ENCODE data around the gene TRAK2. TPM values are rescaled to one million over a fixed set of nuclear protein-coding genes. Genes with fewer than 3 reads are reported as not detected.

Gene TRAK2
- total RNA-seq (2022; extraction: Qiagen RNA extraction), result 12.9 to 17.3 TPM (median 16.8 TPM) in 5 replicates

GRCh38 chr2:201451292-201452057 is at the start of gene TRAK2, which contains the start of gene STRADB:
Gene TRAK2, minus strand, starts transcription at chr2:201451458. Its CDS starts 30,951 bp downstream, at chr2:201420507.
Gene STRADB, plus strand, starts transcription at chr2:201451740. Its CDS starts 3,101 bp downstream, at chr2:201454841.

GRCh38 chr2:201357221-201357620 is 94.0 kb downstream of the TRAK2 start, which contains the start of gene FLACC1:
Gene FLACC1, minus strand, starts transcription at chr2:201357345. Its CDS starts 5,941 bp downstream, at chr2:201351404.

Other genes with a start within 250 kb of the TRAK2 start
- gene CASP8, start 190.9 kb downstream of the TRAK2 start, total RNA-seq (2022; extraction: Qiagen RNA extraction), result 26.5 to 34.5 TPM (median 31.5 TPM) in 5 replicates
- gene FLACC1, start 94.1 kb downstream of the TRAK2 start, total RNA-seq (2022; extraction: Qiagen RNA extraction), result 0.20 to 0.64 TPM (median 0.22 TPM) in 4 of 5 replicates, not detected in the other
- gene STRADB, start 282 bp upstream of the TRAK2 start, total RNA-seq (2022; extraction: Qiagen RNA extraction), result 21.2 to 27.8 TPM (median 25.0 TPM) in 5 replicates
- 16.3 to 21.5 TPM (median 20.6 TPM) in 5 replicates for gene TMEM237, start 192.0 kb upstream of the TRAK2 start, total RNA-seq (2022; extraction: Qiagen RNA extraction)
- gene MPP4, start 247.2 kb upstream of the TRAK2 start, total RNA-seq (2022; extraction: Qiagen RNA extraction), result 0.04 to 0.08 TPM (median 0.06 TPM) in 3 of 5 replicates, not detected in the others

Measured in A549 treated with dexamethasone at 1 μM for 4 hours (cell line).